ENCODE results near the gene XCL2. TPM values are rescaled to one million over a fixed set of nuclear protein-coding genes. Genes with fewer than 3 reads are reported as not detected.
A peak's percentile ranks its signal among the peaks of the same experiment; 100 is the strongest.
"Not testable (repeated sequence)": the region's sequence is repeated elsewhere in the genome, so short reads cannot be mapped to it uniquely, and the experiment has no call there.

The XCL2 gene
- total RNA-seq, 1 donor from 2014 or later: not detected

DNA sequence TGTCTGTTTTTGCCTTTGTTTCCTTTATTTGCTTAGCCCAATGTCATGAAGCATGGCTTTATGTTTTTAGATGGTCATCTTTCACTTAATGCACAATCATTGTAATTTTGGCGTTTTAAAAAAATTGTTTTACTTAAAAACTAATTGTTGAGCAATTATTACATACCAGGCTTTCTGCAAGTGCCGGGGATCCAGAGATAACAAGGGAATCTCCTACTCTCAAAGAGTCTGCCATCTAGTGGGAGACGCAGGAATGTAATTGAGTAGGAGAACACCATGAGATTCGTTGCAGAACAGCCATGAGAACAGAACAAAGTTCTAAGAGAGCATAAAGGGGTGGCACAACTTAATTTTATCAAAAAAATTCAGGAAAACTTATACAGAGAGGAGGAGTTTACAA lies 30.4 kb upstream of the XCL2 start:
- H3K36me3 ChIP-seq (ENCODE audit: control insufficient read depth, insufficient read depth, low read length); H3K27me3 ChIP-seq (ENCODE audit: control insufficient read depth, insufficient read depth, low read length); FAIRE-seq; H3K4me3 ChIP-seq (ENCODE audit: low read depth, low read length): not testable (repeated sequence)
- DNase-seq (ENCODE audit: low read depth): peak; percentile 35
- TF ChIP-seq, protein P1, sequence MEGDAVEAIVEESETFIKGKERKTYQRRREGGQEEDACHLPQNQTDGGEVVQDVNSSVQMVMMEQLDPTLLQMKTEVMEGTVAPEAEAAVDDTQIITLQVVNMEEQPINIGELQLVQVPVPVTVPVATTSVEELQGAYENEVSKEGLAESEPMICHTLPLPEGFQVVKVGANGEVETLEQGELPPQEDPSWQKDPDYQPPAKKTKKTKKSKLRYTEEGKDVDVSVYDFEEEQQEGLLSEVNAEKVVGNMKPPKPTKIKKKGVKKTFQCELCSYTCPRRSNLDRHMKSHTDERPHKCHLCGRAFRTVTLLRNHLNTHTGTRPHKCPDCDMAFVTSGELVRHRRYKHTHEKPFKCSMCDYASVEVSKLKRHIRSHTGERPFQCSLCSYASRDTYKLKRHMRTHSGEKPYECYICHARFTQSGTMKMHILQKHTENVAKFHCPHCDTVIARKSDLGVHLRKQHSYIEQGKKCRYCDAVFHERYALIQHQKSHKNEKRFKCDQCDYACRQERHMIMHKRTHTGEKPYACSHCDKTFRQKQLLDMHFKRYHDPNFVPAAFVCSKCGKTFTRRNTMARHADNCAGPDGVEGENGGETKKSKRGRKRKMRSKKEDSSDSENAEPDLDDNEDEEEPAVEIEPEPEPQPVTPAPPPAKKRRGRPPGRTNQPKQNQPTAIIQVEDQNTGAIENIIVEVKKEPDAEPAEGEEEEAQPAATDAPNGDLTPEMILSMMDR (IDR thresholded peaks at IDR 0.05; ENCODE audit: insufficient read depth, low read length, severe bottlenecking): peak; percentile 19

DNA sequence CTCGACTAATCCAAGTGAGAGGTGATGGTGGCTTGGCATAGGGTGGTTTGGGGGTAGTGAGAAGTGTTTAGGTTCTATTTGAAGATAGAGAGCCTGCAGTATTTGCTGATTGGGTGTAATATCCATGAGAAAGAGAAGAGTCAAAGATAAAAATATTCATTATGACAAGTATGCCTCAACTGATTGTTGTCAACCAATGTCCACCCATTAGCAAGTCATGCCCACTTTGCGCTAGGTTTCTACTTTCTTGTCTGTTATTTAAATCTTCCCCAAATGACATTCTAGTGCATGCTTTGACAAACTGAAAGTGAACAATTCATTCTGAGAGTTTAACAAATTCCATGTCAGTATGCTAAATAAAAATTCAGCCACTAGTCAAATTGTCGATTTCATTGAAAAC lies 28.8 kb upstream of the XCL2 start:
- no peak for FAIRE-seq
- Histone ChIP-seq H3K27me3 (ENCODE audit: control insufficient read depth, insufficient read depth, low read length) (peaks cover 2% of the 10 kb centered on the region), H3K4me3 (ENCODE audit: low read depth, low read length) (no peak overlapping the region), H3K36me3 (ENCODE audit: control insufficient read depth, insufficient read depth, low read length) (no peaks in the 10 kb centered on the region)
- DNase-seq (ENCODE audit: low read depth): no peak
- TF ChIP-seq, protein P1 (IDR thresholded peaks at IDR 0.05; ENCODE audit: insufficient read depth, low read length, severe bottlenecking): no peak

DNA sequence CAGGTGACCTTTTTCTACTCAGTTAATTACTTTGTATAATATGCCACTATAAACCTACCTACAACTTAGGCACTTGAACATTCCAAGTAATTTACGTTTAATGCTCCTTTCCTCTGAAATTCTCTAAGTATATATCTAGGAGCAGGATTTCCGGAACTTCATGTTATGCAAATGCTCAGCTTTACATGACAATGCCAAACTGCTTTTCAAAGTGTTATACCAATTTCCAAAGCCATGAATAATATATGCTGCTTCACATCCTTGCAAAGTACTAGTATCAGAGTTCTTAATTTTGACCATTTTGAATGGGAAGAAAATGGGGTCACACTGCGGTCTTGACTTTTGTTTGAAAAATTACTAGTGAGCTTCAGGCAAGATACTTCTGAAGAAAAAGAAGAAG lies 26.9 kb upstream of the XCL2 start:
- no peaks in the 10 kb centered on the region for H3K36me3 ChIP-seq (ENCODE audit: control insufficient read depth, insufficient read depth, low read length)
- FAIRE-seq: no peak
- H3K4me3 ChIP-seq (ENCODE audit: low read depth, low read length): no peak overlapping the region
- H3K27me3 ChIP-seq (ENCODE audit: control insufficient read depth, insufficient read depth, low read length): peaks cover 2% of the 10 kb centered on the region
- TF ChIP-seq, protein P1 (IDR thresholded peaks at IDR 0.05; ENCODE audit: insufficient read depth, low read length, severe bottlenecking): no peak
- no peak for DNase-seq (ENCODE audit: low read depth)

DNA sequence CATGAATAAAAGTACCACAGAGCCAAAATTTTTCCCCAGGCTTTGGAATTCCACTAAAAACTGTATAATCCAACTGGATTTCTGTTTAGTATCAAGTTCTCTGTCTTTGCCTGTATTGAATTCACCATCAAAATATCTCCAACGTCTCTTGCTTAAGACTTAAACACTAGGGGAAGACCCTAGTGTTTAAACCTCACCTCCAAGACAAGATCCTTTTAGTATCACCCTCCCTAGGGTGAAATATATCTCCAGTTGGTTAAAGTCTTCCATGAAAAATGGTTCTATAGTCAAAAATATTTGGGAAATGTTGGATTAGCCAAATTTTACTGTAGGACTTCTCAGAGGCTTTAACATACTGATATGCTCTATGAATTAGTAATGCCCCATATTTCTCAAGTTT lies 24.5 kb upstream of the XCL2 start:
- peaks cover 2% of the 10 kb centered on the region for H3K27me3 ChIP-seq (ENCODE audit: control insufficient read depth, insufficient read depth, low read length)
- no peak for FAIRE-seq

DNA sequence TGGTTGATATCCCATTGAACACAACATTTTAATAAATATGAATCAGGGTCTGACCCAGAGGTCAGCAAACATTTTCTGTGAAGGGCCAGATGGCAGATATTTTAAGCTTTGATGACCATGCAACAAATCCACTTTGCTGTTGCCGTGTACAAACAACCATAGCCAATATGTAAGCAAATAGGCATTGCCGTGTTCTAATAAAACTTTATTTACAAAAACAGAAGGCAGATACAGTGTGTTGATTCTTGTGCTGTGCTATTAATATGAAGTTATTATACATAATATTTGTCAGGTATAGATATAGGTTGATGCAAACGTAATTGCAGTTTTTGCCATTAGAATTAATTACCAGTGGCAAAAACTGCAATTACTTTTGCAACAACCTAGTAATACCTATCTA lies 23.8 kb upstream of the XCL2 start:
- no peak overlapping the region for H3K4me3 ChIP-seq (ENCODE audit: low read depth, low read length)
- no peak for FAIRE-seq
- H3K36me3 ChIP-seq (ENCODE audit: control insufficient read depth, insufficient read depth, low read length): no peaks in the 10 kb centered on the region
- peaks cover 2% of the 10 kb centered on the region for H3K27me3 ChIP-seq (ENCODE audit: control insufficient read depth, insufficient read depth, low read length)
- DNase-seq (ENCODE audit: low read depth): no peak
- TF ChIP-seq, protein P1 (IDR thresholded peaks at IDR 0.05; ENCODE audit: insufficient read depth, low read length, severe bottlenecking): no peak

More for the DNA sequence above, 24.5 kb upstream of the XCL2 start:
- TF ChIP-seq, protein P1 (IDR thresholded peaks at IDR 0.05; ENCODE audit: insufficient read depth, low read length, severe bottlenecking): no peak
- H3K36me3 ChIP-seq (ENCODE audit: control insufficient read depth, insufficient read depth, low read length): no peaks in the 10 kb centered on the region
- DNase-seq (ENCODE audit: low read depth): no peak
- H3K4me3 ChIP-seq (ENCODE audit: low read depth, low read length): no peak overlapping the region

DNA sequence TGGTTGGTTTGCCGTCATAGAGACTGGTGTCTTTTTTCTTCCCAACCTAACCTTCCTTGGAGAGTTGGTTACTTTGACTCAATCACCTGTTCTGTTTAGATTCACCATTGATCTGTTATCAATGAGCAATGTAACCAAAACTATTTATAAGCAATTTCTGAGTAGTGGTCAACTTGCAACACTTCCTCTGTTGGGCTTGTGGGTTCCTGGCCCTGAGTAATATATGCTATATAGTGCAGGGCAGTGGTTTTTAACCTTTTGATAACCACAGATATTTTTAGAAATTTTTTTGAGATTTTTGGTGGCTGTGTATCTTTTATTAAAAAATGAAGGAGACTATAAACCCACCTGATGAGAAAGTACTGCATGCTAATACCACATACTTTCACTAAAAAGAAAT lies 23.2 kb upstream of the XCL2 start:
- Histone ChIP-seq H3K4me3 (ENCODE audit: low read depth, low read length) (no peak overlapping the region), H3K36me3 (ENCODE audit: control insufficient read depth, insufficient read depth, low read length) (no peaks in the 10 kb centered on the region), H3K27me3 (ENCODE audit: control insufficient read depth, insufficient read depth, low read length) (no peaks in the 10 kb centered on the region)
- DNase-seq (ENCODE audit: low read depth) (no peak), FAIRE-seq (no peak)
- TF ChIP-seq, protein P1 (IDR thresholded peaks at IDR 0.05; ENCODE audit: insufficient read depth, low read length, severe bottlenecking): no peak
